ENCODE measurements around the gene BST2. TPM values are rescaled to one million over a fixed set of nuclear protein-coding genes. Genes with fewer than 3 reads are reported as not detected.

The BST2 gene
- total RNA-seq, 3 donors from 2014 or later (not counting 1 experiment from before 2014, with no cell fraction given), result 84.8 to 106 (median 100) TPM

DNA sequence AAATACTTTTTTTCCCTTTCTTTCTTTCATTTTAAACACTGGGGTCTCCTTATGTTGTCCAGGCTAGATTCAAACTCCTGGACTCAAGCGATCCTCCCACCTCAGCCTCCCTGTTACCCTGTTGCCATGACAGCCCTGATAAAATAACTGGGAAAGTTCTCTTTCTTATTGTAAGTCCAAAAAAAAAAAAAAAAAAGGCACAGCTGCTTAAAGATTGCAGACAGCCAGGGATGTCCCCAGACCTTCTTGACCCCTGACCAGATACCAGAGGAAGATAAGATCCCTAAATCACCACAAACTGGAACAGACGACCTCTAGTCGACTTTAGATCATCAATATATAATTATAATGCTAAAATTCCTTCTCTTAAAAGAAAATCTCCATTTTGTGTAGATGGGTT lies 13.3 kb upstream of the BST2 start:
- DNase-seq (no peak), ATAC-seq (no peak)
- Histone ChIP-seq H3K4me3 (ENCODE audit: low read length) (no peak overlapping the region), H3K27ac (ENCODE audit: low read length) (no peak overlapping the region), H3K36me3 (ENCODE audit: control insufficient read depth, insufficient read depth, low read length) (peaks cover 4% of the 10 kb centered on the region), H3K27me3 (ENCODE audit: control insufficient read depth, insufficient read depth, low read length) (no peaks in the 10 kb centered on the region), H3K4me1 (ENCODE audit: control insufficient read depth, insufficient read depth, low read length) (peaks cover 16% of the 10 kb centered on the region), H3K9me3 (ENCODE audit: control insufficient read depth, insufficient read depth, low read length) (no peaks in the 10 kb centered on the region)
- Mint-ChIP-seq H3K36me3 (no peaks in the 10 kb centered on the region), H3K27ac (peak overlapping the region; percentile 91 to 95), H3K27me3 (ENCODE audit: low read depth in 2 of 2) (no peaks in the 10 kb centered on the region), H3K4me1 (peaks cover 8 to 17% of the 10 kb centered on the region in 2 donors), H3K9me3 (no peaks in the 10 kb centered on the region), H3K4me3 (peak overlapping the region; percentile 97)
- no CpG with 5 or more reads among the region's 3 CpGs for WGBS (ENCODE audit: insufficient coverage)
- intact Hi-C loops (cut with micrococcal nuclease), result no loop called here
- TF ChIP-seq, protein P1, sequence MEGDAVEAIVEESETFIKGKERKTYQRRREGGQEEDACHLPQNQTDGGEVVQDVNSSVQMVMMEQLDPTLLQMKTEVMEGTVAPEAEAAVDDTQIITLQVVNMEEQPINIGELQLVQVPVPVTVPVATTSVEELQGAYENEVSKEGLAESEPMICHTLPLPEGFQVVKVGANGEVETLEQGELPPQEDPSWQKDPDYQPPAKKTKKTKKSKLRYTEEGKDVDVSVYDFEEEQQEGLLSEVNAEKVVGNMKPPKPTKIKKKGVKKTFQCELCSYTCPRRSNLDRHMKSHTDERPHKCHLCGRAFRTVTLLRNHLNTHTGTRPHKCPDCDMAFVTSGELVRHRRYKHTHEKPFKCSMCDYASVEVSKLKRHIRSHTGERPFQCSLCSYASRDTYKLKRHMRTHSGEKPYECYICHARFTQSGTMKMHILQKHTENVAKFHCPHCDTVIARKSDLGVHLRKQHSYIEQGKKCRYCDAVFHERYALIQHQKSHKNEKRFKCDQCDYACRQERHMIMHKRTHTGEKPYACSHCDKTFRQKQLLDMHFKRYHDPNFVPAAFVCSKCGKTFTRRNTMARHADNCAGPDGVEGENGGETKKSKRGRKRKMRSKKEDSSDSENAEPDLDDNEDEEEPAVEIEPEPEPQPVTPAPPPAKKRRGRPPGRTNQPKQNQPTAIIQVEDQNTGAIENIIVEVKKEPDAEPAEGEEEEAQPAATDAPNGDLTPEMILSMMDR (IDR thresholded peaks at IDR 0.05), result no peak

DNA sequence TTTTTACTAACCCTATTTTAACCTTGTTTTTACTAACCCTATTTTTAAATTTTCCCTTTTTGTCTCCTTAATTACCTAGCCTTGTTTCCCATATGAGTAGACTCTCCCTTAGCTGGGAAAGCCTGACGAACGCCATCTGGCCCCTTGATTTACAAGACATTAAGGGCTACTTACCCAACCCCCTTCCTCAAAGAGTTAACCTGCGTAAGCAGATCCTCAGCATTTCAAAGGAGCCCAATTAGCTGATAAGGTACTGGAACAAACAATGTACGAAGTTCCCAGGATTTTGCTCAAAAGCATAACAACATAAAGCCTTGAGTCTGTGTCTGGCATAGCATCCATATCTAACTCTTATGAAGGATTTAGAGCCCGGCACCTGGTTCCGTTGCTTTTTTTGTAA lies 9.7 kb upstream of the BST2 start:
- TF ChIP-seq, protein P1 (IDR thresholded peaks at IDR 0.05), result no peak
- Histone ChIP-seq H3K27me3 (ENCODE audit: control insufficient read depth, insufficient read depth, low read length) (no peaks in the 10 kb centered on the region), H3K36me3 (ENCODE audit: control insufficient read depth, insufficient read depth, low read length) (peaks cover 29% of the 10 kb centered on the region), H3K27ac (ENCODE audit: low read length) (no peak overlapping the region), H3K4me3 (ENCODE audit: low read length) (no peak overlapping the region), H3K9me3 (ENCODE audit: control insufficient read depth, insufficient read depth, low read length) (no peaks in the 10 kb centered on the region), H3K4me1 (ENCODE audit: control insufficient read depth, insufficient read depth, low read length) (peaks cover 7% of the 10 kb centered on the region)
- no peak for ATAC-seq
- Mint-ChIP-seq H3K4me3 (no peak overlapping the region), H3K36me3 (no peaks in the 10 kb centered on the region), H3K27ac (peak overlapping the region in 1 of 2 donors; percentile 14), H3K9me3 (no peaks in the 10 kb centered on the region), H3K4me1 (peaks cover 15 to 20% of the 10 kb centered on the region in 2 donors), H3K27me3 (ENCODE audit: low read depth in 2 of 2) (no peaks in the 10 kb centered on the region)
- WGBS (ENCODE audit: insufficient coverage), result 95% methylated on average over 6 of the region's 6 CpGs
- no peak for DNase-seq
- intact Hi-C loops (cut with micrococcal nuclease), result no loop called here

DNA sequence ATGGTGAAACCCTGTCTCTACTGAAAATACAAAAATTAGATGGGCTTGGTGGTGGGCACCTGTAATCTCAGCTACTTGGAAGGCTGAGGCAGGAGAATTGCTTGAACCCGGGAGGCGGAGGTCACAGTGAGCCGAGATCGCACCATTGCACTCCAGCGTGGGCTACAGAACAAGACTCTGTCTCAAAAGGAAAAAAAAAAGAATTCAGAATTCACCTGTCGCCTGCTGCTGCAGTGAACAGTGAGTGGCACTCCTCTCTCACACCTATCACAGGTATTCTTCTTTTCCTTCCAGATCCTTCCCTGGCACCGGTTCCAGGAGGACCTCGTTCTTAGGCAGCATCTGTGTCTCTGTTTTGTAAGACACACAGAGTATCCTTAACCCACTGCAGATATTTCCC lies 8.7 kb upstream of the BST2 start:
- peaks cover 32% of the 10 kb centered on the region for H3K36me3 ChIP-seq (ENCODE audit: control insufficient read depth, insufficient read depth, low read length)
- no peaks in the 10 kb centered on the region for H3K9me3 ChIP-seq (ENCODE audit: control insufficient read depth, insufficient read depth, low read length)
- H3K36me3 Mint-ChIP-seq, result no peaks in the 10 kb centered on the region
- no peak overlapping the region for H3K27ac Mint-ChIP-seq
- DNase-seq (no peak), ATAC-seq (no peak)
- no peaks in the 10 kb centered on the region for H3K27me3 ChIP-seq (ENCODE audit: control insufficient read depth, insufficient read depth, low read length)
- TF ChIP-seq, protein P1 (IDR thresholded peaks at IDR 0.05), result no peak
- no peak overlapping the region for H3K4me3 Mint-ChIP-seq
- no peaks in the 10 kb centered on the region for H3K9me3 Mint-ChIP-seq
- H3K4me1 Mint-ChIP-seq, result peaks cover 9 to 12% of the 10 kb centered on the region in 2 donors
- H3K4me1 ChIP-seq (ENCODE audit: control insufficient read depth, insufficient read depth, low read length), result peaks cover 2% of the 10 kb centered on the region
- WGBS (ENCODE audit: insufficient coverage), result 98% methylated on average over 8 of the region's 8 CpGs
- no peak overlapping the region for H3K4me3 ChIP-seq (ENCODE audit: low read length)
- no peaks in the 10 kb centered on the region for H3K27me3 Mint-ChIP-seq (ENCODE audit: low read depth in 2 of 2)
- H3K27ac ChIP-seq (ENCODE audit: low read length), result no peak overlapping the region
- intact Hi-C loops (cut with micrococcal nuclease), result no loop called here

DNA sequence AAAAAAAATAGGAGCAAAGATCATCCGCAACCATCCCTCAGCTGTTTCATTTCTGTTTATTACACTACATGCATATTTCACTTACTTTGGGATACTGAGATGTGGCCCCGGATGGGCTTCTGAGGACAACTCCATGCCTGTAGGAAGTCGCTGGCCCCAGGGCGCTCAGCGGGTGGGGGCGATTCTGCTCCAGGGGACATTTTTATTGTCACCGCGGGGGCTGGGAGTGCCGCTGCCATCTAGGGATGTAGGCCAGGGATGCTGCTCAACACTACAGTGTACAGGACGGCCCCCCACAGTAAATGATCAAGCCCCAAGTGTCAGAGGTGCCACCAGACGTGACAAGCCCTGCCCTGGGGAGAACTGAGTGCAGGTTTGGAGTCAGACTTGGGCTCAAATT lies 6.4 kb upstream of the BST2 start:
- DNase-seq, result no peak
- peaks cover 14% of the 10 kb centered on the region for H3K4me1 ChIP-seq (ENCODE audit: control insufficient read depth, insufficient read depth, low read length)
- H3K9me3 ChIP-seq (ENCODE audit: control insufficient read depth, insufficient read depth, low read length), result no peaks in the 10 kb centered on the region
- ATAC-seq, result no peak
- H3K27me3 Mint-ChIP-seq (ENCODE audit: low read depth in 2 of 2), result no peaks in the 10 kb centered on the region
- no peaks in the 10 kb centered on the region for H3K36me3 Mint-ChIP-seq
- 95% methylated on average over 11 of the region's 11 CpGs for WGBS (ENCODE audit: insufficient coverage)
- no peaks in the 10 kb centered on the region for H3K9me3 Mint-ChIP-seq
- H3K27ac Mint-ChIP-seq, result no peak overlapping the region
- peaks cover 32% of the 10 kb centered on the region for H3K36me3 ChIP-seq (ENCODE audit: control insufficient read depth, insufficient read depth, low read length)
- no peak overlapping the region for H3K27ac ChIP-seq (ENCODE audit: low read length)
- no peak overlapping the region for H3K4me3 Mint-ChIP-seq
- peaks cover 21 to 24% of the 10 kb centered on the region in 2 donors for H3K4me1 Mint-ChIP-seq
- intact Hi-C loops (cut with micrococcal nuclease), result no loop called here
- TF ChIP-seq, protein P1 (IDR thresholded peaks at IDR 0.05), result no peak
- no peak overlapping the region for H3K4me3 ChIP-seq (ENCODE audit: low read length)
- no peaks in the 10 kb centered on the region for H3K27me3 ChIP-seq (ENCODE audit: control insufficient read depth, insufficient read depth, low read length)
